ENCODE data around the gene ARHGAP4. TPM values are rescaled to one million over a fixed set of nuclear protein-coding genes. Genes with fewer than 3 reads are reported as not detected.

ARHGAP4 gene
- total RNA-seq, 1 donor from 2014 or later: 16.4 TPM

DNA sequence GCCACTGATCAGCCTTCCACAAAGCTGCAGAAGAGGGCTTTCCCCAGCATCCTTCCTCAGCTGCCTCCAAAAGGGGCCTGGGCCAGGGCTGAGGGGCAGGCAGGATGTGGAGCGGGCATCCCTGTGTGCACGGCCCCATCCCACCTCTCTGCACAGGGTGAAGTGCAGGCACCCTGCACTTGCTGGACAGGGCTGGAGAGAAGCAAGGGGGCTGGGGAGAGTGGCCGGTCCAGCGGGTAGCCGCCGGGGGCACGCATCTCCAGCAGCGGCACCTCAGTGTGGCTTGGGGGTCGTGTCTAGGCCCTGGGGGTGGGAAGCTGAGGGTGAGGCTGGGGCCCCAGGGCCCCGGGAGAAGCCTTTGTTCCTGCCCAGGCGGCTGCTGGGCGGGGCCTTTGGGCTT is 18.6 kb downstream of the ARHGAP4 start:
- Mint-ChIP-seq H3K4me1 (ENCODE audit: low read depth) (no peaks in the 10 kb centered on the region), H3K4me3 (ENCODE audit: low read depth) (no peak overlapping the region), H3K27ac (no peak overlapping the region), H3K9me3 (ENCODE audit: low read depth) (peaks cover 8% of the 10 kb centered on the region), H3K36me3 (ENCODE audit: insufficient read depth) (peaks cover 2% of the 10 kb centered on the region), H3K27me3 (peaks cover 4% of the 10 kb centered on the region)
- TF ChIP-seq, protein P1, sequence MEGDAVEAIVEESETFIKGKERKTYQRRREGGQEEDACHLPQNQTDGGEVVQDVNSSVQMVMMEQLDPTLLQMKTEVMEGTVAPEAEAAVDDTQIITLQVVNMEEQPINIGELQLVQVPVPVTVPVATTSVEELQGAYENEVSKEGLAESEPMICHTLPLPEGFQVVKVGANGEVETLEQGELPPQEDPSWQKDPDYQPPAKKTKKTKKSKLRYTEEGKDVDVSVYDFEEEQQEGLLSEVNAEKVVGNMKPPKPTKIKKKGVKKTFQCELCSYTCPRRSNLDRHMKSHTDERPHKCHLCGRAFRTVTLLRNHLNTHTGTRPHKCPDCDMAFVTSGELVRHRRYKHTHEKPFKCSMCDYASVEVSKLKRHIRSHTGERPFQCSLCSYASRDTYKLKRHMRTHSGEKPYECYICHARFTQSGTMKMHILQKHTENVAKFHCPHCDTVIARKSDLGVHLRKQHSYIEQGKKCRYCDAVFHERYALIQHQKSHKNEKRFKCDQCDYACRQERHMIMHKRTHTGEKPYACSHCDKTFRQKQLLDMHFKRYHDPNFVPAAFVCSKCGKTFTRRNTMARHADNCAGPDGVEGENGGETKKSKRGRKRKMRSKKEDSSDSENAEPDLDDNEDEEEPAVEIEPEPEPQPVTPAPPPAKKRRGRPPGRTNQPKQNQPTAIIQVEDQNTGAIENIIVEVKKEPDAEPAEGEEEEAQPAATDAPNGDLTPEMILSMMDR (IDR thresholded peaks at IDR 0.05; ENCODE audit: unreplicated experiment): no peak
- no peak for DNase-seq (ENCODE audit: low spot score, unreplicated experiment)

DNA sequence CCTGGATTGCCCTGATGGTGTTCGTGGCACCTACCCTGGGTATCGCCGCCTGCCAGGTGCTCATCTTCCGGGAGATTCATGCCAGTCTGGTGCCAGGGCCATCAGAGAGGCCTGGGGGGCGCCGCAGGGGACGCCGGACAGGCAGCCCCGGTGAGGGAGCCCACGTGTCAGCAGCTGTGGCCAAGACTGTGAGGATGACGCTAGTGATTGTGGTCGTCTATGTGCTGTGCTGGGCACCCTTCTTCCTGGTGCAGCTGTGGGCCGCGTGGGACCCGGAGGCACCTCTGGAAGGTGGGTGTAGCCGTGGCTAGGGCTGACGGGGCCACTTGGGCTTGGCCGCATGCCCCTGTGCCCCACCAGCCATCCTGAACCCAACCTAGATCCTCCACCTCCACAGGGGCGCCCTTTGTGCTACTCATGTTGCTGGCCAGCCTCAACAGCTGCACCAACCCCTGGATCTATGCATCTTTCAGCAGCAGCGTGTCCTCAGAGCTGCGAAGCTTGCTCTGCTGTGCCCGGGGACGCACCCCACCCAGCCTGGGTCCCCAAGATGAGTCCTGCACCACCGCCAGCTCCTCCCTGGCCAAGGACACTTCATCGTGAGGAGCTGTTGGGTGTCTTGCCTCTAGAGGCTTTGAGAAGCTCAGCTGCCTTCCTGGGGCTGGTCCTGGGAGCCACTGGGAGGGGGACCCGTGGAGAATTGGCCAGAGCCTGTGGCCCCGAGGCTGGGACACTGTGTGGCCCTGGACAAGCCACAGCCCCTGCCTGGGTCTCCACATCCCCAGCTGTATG is 19.7 kb downstream of the ARHGAP4 start:
- Mint-ChIP-seq H3K4me1 (ENCODE audit: low read depth) (no peaks in the 10 kb centered on the region), H3K27me3 (peaks cover 8% of the 10 kb centered on the region), H3K4me3 (ENCODE audit: low read depth) (no peak overlapping the region), H3K9me3 (ENCODE audit: low read depth) (peaks cover 4% of the 10 kb centered on the region), H3K36me3 (ENCODE audit: insufficient read depth) (peaks cover 2% of the 10 kb centered on the region), H3K27ac (no peak overlapping the region)
- TF ChIP-seq, protein P1 (IDR thresholded peaks at IDR 0.05; ENCODE audit: unreplicated experiment): no peak
- DNase-seq (ENCODE audit: low spot score, unreplicated experiment): no peak

DNA sequence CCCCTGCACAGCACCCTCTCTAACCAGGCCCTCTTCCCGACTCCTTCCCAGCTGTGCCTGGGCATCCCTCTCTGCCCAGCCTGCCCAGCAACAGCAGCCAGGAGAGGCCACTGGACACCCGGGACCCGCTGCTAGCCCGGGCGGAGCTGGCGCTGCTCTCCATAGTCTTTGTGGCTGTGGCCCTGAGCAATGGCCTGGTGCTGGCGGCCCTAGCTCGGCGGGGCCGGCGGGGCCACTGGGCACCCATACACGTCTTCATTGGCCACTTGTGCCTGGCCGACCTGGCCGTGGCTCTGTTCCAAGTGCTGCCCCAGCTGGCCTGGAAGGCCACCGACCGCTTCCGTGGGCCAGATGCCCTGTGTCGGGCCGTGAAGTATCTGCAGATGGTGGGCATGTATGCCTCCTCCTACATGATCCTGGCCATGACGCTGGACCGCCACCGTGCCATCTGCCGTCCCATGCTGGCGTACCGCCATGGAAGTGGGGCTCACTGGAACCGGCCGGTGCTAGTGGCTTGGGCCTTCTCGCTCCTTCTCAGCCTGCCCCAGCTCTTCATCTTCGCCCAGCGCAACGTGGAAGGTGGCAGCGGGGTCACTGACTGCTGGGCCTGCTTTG is 20.5 kb downstream of the ARHGAP4 start:
- no peak overlapping the region for H3K4me3 Mint-ChIP-seq (ENCODE audit: low read depth)
- no peak overlapping the region for H3K27ac Mint-ChIP-seq
- no peak for DNase-seq (ENCODE audit: low spot score, unreplicated experiment)
- H3K36me3 Mint-ChIP-seq (ENCODE audit: insufficient read depth): peaks cover 2% of the 10 kb centered on the region
- TF ChIP-seq, protein P1 (IDR thresholded peaks at IDR 0.05; ENCODE audit: unreplicated experiment): no peak
- H3K27me3 Mint-ChIP-seq: peaks cover 8% of the 10 kb centered on the region
- peaks cover 4% of the 10 kb centered on the region for H3K9me3 Mint-ChIP-seq (ENCODE audit: low read depth)
- no peaks in the 10 kb centered on the region for H3K4me1 Mint-ChIP-seq (ENCODE audit: low read depth)

DNA sequence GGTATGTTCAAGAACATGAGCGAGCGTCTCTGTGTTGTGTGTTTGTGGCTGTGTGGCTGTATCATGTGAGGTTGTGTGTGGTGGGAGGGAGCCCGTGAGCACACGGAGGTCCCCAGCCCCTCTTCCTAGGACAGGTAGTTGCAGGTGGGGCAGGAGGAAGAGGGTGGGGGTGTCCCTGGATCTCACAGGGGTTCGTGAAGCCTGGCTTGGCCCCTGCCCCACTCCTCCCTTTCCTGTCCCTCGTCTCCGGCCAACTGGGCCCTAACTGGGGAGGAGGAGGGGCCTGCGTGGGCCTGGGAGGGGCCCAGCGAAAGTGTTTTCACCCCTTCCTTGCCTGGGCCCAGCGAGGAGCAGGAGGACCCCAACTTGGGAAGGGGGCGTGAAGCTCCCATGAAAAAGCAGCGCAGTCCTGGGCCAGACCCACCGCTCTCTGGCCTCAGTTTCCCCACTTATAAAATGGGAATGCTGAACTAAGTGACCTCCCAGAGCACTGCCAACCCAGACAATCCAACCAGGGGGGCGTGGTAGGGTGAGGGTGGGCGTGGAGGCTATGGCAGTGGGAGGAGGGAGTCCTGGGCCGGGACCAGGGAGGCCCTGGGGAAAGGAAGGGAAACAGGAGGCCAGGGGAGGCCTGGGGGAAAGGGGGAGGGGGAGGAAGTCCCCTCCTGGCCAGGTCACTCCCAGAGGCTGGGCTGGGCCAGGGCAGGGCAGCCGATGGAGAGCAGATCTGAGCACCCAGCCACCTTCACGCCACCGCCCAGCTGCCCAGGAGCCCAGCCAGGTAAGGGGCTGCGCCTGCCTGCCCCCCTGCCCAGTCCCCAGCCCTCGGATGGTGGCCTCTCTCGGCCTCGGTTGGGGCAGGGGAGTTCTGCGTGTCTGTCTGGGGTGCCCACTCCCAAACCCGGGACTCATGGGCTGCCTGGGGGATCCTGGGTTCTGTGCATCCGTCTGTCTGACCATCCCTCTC is 21.8 kb downstream of the ARHGAP4 start, which contains the start of gene AVPR2:
TSS of gene AVPR2 (plus strand) at position 683 of the 967 bp plus-strand sequence. CDS start 473 bp downstream, outside the sequence.
- H3K9me3 Mint-ChIP-seq (ENCODE audit: low read depth): peaks cover 7% of the 10 kb centered on the region
- TF ChIP-seq, protein P1 (IDR thresholded peaks at IDR 0.05; ENCODE audit: unreplicated experiment): no peak
- H3K27me3 Mint-ChIP-seq: peaks cover 8% of the 10 kb centered on the region
- H3K4me3 Mint-ChIP-seq (ENCODE audit: low read depth): no peak within 1 kb of the TSS
- H3K4me1 Mint-ChIP-seq (ENCODE audit: low read depth): no peaks in the 10 kb centered on the region
- no peak within 1 kb of the TSS for H3K27ac Mint-ChIP-seq
- H3K36me3 Mint-ChIP-seq (ENCODE audit: insufficient read depth): peaks cover 2% of the 10 kb centered on the region
- no peak for DNase-seq (ENCODE audit: low spot score, unreplicated experiment)

Data from progenitor cell of endocrine pancreas (in vitro differentiated cells).